Thyroid gland (tissue), 4 donors: ENCODE data around the gene DCAF6.

Source experiments
- CTCF ChIP-seq, 6 experiments: fragments of 200-600 bp in 3 of 6; fragments of 450-650 bp in 3 of 6; sonication (generic) in 3 of 6; IDR thresholded peaks; one replicate each; pipeline ENCODE4 v1.5.1; 2016 to 2019; ENCODE audit warnings: antibody characterized with exemption in 6 of 6, mild to moderate bottlenecking in 2 of 6, inconsistent platforms in 1 of 6, moderate library complexity in 1 of 6
- POLR2A ChIP-seq, 2 donors: fragments of 450-650 bp; IDR thresholded peaks; one replicate each; pipeline ENCODE4 v1.6.1; 2017; ENCODE audit warnings: antibody characterized with exemption in 2 of 2, mild to moderate bottlenecking in 2 of 2, moderate library complexity in 1 of 2

- TF ChIP-seq CTCF (IDR thresholded peaks at IDR 0.05) (no peak), POLR2A (IDR thresholded peaks at IDR 0.05) (no peak)
Measured at GRCh38 chr1:168086438-168086837, 150.0 kb downstream of the DCAF6 start.
